ENCODE measurements around the gene TMEM114. TPM values are rescaled to one million over a fixed set of nuclear protein-coding genes. Genes with fewer than 3 reads are reported as not detected.

The TMEM114 gene
- total RNA-seq, 2 donors from 2014 or later, result not detected

DNA sequence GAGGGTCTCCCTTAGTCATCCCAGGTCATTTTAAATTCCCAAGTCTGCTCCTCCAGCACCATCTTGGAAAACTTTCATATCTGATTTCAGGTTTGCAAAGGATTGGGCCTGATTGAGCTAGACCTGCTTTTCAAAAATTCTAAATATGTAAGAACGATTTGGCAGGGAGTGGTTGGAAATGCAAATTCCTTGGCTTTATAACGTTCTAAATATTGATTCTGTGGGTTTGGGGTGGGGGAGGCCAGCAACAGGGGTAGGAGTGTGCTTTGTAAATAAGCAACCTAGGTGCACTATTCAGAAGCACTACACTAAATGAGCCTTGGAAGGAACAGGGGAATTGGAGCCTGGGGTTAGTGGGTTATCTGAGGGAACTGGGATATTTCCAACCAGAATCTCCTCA, 47.9 kb downstream of the TMEM114 start:
- 9 to 12% methylated on average over 2 of the region's 2 CpGs for WGBS, 2 donors
- no peak for ATAC-seq
- Histone ChIP-seq H3K36me3 (replicated peaks in 1 of 2; ENCODE audit: insufficient read depth in 1 of 2, low read depth in 2 of 2) (no peaks in the 10 kb centered on the region), H3K27me3 (no peaks in the 10 kb centered on the region), H3K4me1 (peaks cover 27% of the 10 kb centered on the region), H3K4me3 (no peak overlapping the region), H3K9me3 (no peaks in the 10 kb centered on the region), H3K27ac (peak overlapping the region in 2 of 4 donors; percentile 12 to 20)
- no peak for DNase-seq
- TF ChIP-seq POLR2A (IDR thresholded peaks at IDR 0.05), result no peak
- TF ChIP-seq, protein P1, sequence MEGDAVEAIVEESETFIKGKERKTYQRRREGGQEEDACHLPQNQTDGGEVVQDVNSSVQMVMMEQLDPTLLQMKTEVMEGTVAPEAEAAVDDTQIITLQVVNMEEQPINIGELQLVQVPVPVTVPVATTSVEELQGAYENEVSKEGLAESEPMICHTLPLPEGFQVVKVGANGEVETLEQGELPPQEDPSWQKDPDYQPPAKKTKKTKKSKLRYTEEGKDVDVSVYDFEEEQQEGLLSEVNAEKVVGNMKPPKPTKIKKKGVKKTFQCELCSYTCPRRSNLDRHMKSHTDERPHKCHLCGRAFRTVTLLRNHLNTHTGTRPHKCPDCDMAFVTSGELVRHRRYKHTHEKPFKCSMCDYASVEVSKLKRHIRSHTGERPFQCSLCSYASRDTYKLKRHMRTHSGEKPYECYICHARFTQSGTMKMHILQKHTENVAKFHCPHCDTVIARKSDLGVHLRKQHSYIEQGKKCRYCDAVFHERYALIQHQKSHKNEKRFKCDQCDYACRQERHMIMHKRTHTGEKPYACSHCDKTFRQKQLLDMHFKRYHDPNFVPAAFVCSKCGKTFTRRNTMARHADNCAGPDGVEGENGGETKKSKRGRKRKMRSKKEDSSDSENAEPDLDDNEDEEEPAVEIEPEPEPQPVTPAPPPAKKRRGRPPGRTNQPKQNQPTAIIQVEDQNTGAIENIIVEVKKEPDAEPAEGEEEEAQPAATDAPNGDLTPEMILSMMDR (IDR thresholded peaks at IDR 0.05), result no peak
- intact Hi-C loops (cut with DNase I), result no loop called here

DNA sequence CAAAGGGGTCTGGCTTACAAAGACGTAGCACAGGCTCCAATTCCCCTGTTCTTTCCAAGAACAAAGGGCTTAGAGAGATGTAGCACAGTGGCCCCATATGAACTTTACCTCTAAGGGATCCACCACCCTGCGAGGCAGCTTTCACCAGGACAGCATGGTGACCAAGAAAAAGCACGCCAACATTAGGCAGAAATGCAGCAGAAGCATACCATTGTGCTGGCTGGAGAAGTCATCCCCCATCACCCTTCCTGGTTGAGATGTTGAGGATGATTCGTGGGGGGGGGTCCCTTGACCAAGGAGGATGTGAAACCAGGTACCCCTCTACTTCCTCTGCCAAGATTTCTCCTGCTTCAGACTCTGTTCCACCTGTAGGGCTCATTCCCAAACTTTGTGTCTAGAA, 48.4 kb downstream of the TMEM114 start:
- no peak for DNase-seq
- intact Hi-C loops (cut with DNase I), result no loop called here
- 83 to 92% methylated on average over 4 of the region's 4 CpGs for WGBS, 2 donors
- ATAC-seq, result no peak
- no peaks in the 10 kb centered on the region for H3K36me3 ChIP-seq (replicated peaks in 1 of 2; ENCODE audit: insufficient read depth in 1 of 2, low read depth in 2 of 2)
- TF ChIP-seq, protein P1 (IDR thresholded peaks at IDR 0.05), result no peak
- TF ChIP-seq POLR2A (IDR thresholded peaks at IDR 0.05), result no peak
- H3K9me3 ChIP-seq, result no peaks in the 10 kb centered on the region
- no peak overlapping the region for H3K4me3 ChIP-seq
- H3K27ac ChIP-seq, result peak overlapping the region in 1 of 4 donors; percentile 12
- H3K4me1 ChIP-seq, result peaks cover 31% of the 10 kb centered on the region
- no peaks in the 10 kb centered on the region for H3K27me3 ChIP-seq

DNA sequence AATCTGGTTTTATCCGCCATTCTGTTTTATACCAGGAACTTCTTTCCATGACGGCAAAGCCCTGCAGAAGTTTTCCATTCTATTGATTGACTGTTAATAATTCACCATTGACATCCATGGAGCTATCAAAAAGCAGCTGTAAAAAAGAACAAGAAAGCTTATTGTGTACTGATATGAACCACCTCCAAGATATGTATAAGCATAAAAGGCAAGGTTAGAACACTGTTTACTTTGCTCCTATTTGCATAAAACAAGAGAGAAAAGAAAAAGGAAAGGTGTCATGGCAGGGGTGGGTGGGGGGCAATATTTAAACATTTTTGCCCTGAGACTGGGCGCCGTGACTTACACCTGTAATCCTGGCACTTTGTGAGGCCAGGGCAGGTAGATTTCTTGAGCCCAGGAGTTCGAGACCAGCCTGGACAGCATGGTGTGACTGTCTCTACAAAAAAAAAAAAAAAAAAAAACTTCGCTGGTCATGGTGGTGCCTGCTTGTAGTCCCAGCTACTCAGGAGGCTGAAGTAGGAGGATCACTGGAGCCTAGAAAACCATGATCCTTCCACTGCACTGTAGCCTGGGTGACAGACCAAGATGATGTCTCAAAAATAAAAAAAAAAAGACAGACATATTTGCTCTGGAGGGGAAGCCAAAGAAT, 52.5 kb downstream of the TMEM114 start:
- DNase-seq, result peak; percentile 60 to 83 (median 72)
- no peaks in the 10 kb centered on the region for H3K27me3 ChIP-seq
- WGBS, 2 donors, result 9 to 13% methylated on average over 6 of the region's 6 CpGs

DNA sequence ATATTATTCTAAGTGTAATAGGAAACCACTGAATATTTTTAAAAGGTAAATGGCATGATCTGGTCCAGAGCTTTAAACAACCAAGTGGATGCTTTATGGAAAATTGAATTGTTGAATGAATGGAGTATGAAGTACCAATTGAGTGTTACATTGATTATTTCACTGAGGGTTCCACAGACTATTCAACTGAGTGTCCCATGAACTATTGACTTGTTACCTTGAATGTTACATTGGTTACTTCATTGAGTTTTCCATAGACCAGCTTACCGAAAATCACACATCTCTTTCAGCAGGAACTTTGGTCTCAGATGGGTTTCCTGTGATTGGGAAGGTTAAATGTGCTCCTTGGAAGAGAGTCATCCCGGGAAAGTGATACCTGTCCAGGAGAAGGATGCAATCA, 56.8 kb downstream of the TMEM114 start:
- ATAC-seq (no peak), DNase-seq (no peak)
- no peaks in the 10 kb centered on the region for H3K36me3 ChIP-seq (replicated peaks in 1 of 2; ENCODE audit: insufficient read depth in 1 of 2, low read depth in 2 of 2)
- TF ChIP-seq, protein P1 (IDR thresholded peaks at IDR 0.05), result no peak
- no peak for TF ChIP-seq POLR2A (IDR thresholded peaks at IDR 0.05)
- H3K27ac ChIP-seq, result no peak overlapping the region
- no peak overlapping the region for H3K4me3 ChIP-seq
- intact Hi-C loops (cut with DNase I), result no loop called here
- H3K9me3 ChIP-seq, result no peaks in the 10 kb centered on the region
- no peaks in the 10 kb centered on the region for H3K27me3 ChIP-seq
- peaks cover 19% of the 10 kb centered on the region for H3K4me1 ChIP-seq
- WGBS, 2 donors, result 94 to 97% methylated on average over 2 of the region's 2 CpGs

More for the DNA sequence above, 52.5 kb downstream of the TMEM114 start:
- Histone ChIP-seq H3K4me3 (no peak overlapping the region), H3K9me3 (no peaks in the 10 kb centered on the region), H3K36me3 (replicated peaks in 1 of 2; ENCODE audit: insufficient read depth in 1 of 2, low read depth in 2 of 2) (no peaks in the 10 kb centered on the region), H3K4me1 (peaks cover 34% of the 10 kb centered on the region), H3K27ac (peak overlapping the region; percentile 50 to 92 (median 82))
- intact Hi-C loops (cut with DNase I), result no loop called here
- no peak for TF ChIP-seq POLR2A (IDR thresholded peaks at IDR 0.05)
- ATAC-seq, result peak; percentile 98

DNA sequence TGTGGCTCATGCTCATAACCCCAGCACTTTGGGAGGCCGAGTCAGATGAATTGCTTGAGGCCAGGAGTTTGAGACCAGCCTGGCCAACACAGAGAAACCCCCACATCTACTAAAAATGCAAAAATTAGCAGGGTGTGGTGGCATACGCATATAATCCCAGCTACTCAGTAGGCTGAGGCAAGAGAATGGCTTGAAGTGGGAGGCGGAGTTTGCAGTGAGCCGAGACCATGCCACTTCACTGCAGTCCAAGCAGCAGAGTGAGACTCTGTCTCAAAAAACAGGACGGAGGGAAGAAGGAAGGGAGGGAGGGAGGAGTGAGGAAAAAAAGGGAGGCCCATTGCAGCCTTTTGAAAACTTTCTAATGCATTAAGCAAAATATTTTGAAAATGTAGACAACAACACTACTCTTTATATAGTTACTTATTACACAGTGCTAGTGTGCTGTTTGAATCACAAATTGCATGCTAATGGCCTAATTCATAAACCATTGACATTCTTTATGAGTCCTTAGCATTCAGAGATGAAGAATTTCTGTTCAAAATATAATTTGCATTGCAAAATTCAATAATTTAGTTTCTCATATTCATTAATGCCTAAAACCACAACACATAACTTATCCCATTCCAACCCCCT, 59.4 kb downstream of the TMEM114 start:
- H3K27me3 ChIP-seq, result no peaks in the 10 kb centered on the region

More for the DNA sequence above, 59.4 kb downstream of the TMEM114 start:
- H3K9me3 ChIP-seq, result no peaks in the 10 kb centered on the region
- DNase-seq (no peak), ATAC-seq (no peak)
- no peak overlapping the region for H3K4me3 ChIP-seq
- H3K36me3 ChIP-seq (replicated peaks in 1 of 2; ENCODE audit: insufficient read depth in 1 of 2, low read depth in 2 of 2), result no peaks in the 10 kb centered on the region
- 85 to 86% methylated on average over 5 of the region's 5 CpGs for WGBS, 2 donors
- H3K4me1 ChIP-seq, result no peaks in the 10 kb centered on the region
- H3K27ac ChIP-seq, result no peak overlapping the region
- intact Hi-C loops (cut with DNase I), result no loop called here
- TF ChIP-seq POLR2A (IDR thresholded peaks at IDR 0.05), result no peak
- TF ChIP-seq, protein P1 (IDR thresholded peaks at IDR 0.05), result no peak
